Measurements from ENCODE around the gene RIC8B.

Gene RIC8B

GRCh38 chr12:106908561-106908960, 134.1 kb downstream of the RIC8B start:
- ChIA-PET CTCF (no interaction called here), POLR2A (interaction anchor here (1.3 kb wide), 1 partner anchor 24 kb away, joined by 3 read pairs; no protein-coding TSS in a partner anchor)
- no peak for DNase-seq (ENCODE audit: extremely low spot score)
- TF ChIP-seq HDGF (IDR thresholded peaks at IDR 0.05; ENCODE audit: borderline replicate concordance): no peak
- 0 out of 2 replicates have a peak, but pooled peaks have one; percentile 0 for TF ChIP-seq PKNOX1 (IDR thresholded peaks at IDR 0.05)

GRCh38 chr12:106910202-106910601, 135.7 kb downstream of the RIC8B start:
- ChIA-PET CTCF (interaction anchor here (1.0 to 1.4 kb wide), 2 partner anchors 8 to 12 kb away, joined by 3 read pairs; no protein-coding TSS in a partner anchor), POLR2A (no interaction called here)
- no peak for TF ChIP-seq FOXM1 (IDR thresholded peaks at IDR 0.05; ENCODE audit: borderline replicate concordance)
- TF ChIP-seq ZNF384 (IDR thresholded peaks at IDR 0.05): no peak
- TF ChIP-seq CTBP1 (IDR thresholded peaks at IDR 0.05; ENCODE audit: borderline replicate concordance): no peak
- TF ChIP-seq FOXA1 (IDR thresholded peaks at IDR 0.05): no peak
- DNase-seq (ENCODE audit: extremely low spot score): no peak

DNA sequence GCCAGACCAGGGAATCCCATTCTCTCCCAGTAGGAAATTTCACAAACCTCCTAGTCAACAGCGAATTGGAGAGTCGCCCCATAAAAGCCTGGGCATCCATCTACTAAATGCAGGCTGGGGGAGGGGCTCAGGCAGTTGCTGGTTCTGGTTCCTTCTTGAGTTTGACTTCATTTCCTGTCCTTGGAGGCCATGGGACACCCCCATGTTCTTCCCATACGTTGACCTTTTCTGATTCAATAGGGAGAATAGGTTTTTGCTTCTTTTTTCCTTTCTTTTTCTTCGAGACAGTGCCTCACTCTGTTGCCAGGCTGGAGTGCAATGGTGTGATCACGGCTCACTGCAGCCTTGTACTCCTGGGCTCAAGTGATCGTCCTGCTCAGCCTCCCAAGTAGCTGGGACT, 137.1 kb downstream of the RIC8B start:
- no peak for DNase-seq (ENCODE audit: extremely low spot score)
- CTCF ChIA-PET: interaction anchor here (0.9 to 1.1 kb wide), 2 partner anchors 8 to 70 kb away, joined by 3 to 4 read pairs; no protein-coding TSS in a partner anchor
- TF ChIP-seq PKNOX1 (IDR thresholded peaks at IDR 0.05) (no peak), NFRKB (IDR thresholded peaks at IDR 0.05) (no peak), SUZ12 (IDR thresholded peaks at IDR 0.05) (no peak), FOXK2 (IDR thresholded peaks at IDR 0.05) (no peak), ZNF384 (IDR thresholded peaks at IDR 0.05) (no peak), FOXA1 (IDR thresholded peaks at IDR 0.05) (no peak), TARDBP (IDR thresholded peaks at IDR 0.05) (no peak), SP1 (IDR thresholded peaks at IDR 0.05) (no peak), CTBP1 (IDR thresholded peaks at IDR 0.05; ENCODE audit: borderline replicate concordance) (no peak)
- POLR2A ChIA-PET: no interaction called here

GRCh38 chr12:106913456-106913855, 139.0 kb downstream of the RIC8B start:
- ChIA-PET CTCF (no interaction called here), POLR2A (interaction anchor here (1.1 kb wide), 1 partner anchor 555 kb away, joined by 3 read pairs; no protein-coding TSS in a partner anchor)
- no peak for TF ChIP-seq SP1 (IDR thresholded peaks at IDR 0.05)
- TF ChIP-seq ELF4 (IDR thresholded peaks at IDR 0.05): no peak
- TF ChIP-seq CTBP1 (IDR thresholded peaks at IDR 0.05; ENCODE audit: borderline replicate concordance): no peak
- TF ChIP-seq HDGF (IDR thresholded peaks at IDR 0.05; ENCODE audit: borderline replicate concordance): no peak
- TF ChIP-seq NFRKB (IDR thresholded peaks at IDR 0.05): no peak
- TF ChIP-seq FOXK2 (IDR thresholded peaks at IDR 0.05): no peak
- TF ChIP-seq TARDBP (IDR thresholded peaks at IDR 0.05): no peak
- TF ChIP-seq LEF1 (IDR thresholded peaks at IDR 0.05; ENCODE audit: borderline replicate concordance): no peak
- TF ChIP-seq FOXM1 (IDR thresholded peaks at IDR 0.05; ENCODE audit: borderline replicate concordance): no peak
- TF ChIP-seq L3MBTL2 (conservative IDR thresholded peaks at IDR 0.05): no peak
- TF ChIP-seq SUZ12 (IDR thresholded peaks at IDR 0.05): no peak
- TF ChIP-seq PKNOX1 (IDR thresholded peaks at IDR 0.05): no peak
- no peak for TF ChIP-seq ARNT (IDR thresholded peaks at IDR 0.05)
- no peak for TF ChIP-seq FOXA1 (IDR thresholded peaks at IDR 0.05)
- no peak for DNase-seq (ENCODE audit: extremely low spot score)

GRCh38 chr12:106914796-106915634, 140.5 kb downstream of the RIC8B start:
- POLR2A ChIA-PET: no interaction called here
- no peak for DNase-seq (ENCODE audit: extremely low spot score)
- no peak for TF ChIP-seq LEF1 (IDR thresholded peaks at IDR 0.05; ENCODE audit: borderline replicate concordance)
- TF ChIP-seq BHLHE40 (IDR thresholded peaks at IDR 0.05; ENCODE audit: borderline replicate concordance): no peak
- TF ChIP-seq FOXA1 (IDR thresholded peaks at IDR 0.05): no peak
- TF ChIP-seq TARDBP (IDR thresholded peaks at IDR 0.05): no peak
- TF ChIP-seq L3MBTL2 (conservative IDR thresholded peaks at IDR 0.05): no peak
- TF ChIP-seq ARNT (IDR thresholded peaks at IDR 0.05): no peak
- no peak for TF ChIP-seq SP1 (IDR thresholded peaks at IDR 0.05)
- no peak for TF ChIP-seq FOXM1 (IDR thresholded peaks at IDR 0.05; ENCODE audit: borderline replicate concordance)
- TF ChIP-seq ELF4 (IDR thresholded peaks at IDR 0.05): no peak
- TF ChIP-seq CTBP1 (IDR thresholded peaks at IDR 0.05; ENCODE audit: borderline replicate concordance): no peak
- no peak for TF ChIP-seq ZNF384 (IDR thresholded peaks at IDR 0.05)
- TF ChIP-seq NFRKB (IDR thresholded peaks at IDR 0.05): no peak
- TF ChIP-seq HDGF (IDR thresholded peaks at IDR 0.05; ENCODE audit: borderline replicate concordance): no peak

GRCh38 chr12:106915635-106916026, 141.1 kb downstream of the RIC8B start:
- POLR2A ChIA-PET: no interaction called here
- TF ChIP-seq FOXM1 (IDR thresholded peaks at IDR 0.05; ENCODE audit: borderline replicate concordance) (no peak), BHLHE40 (IDR thresholded peaks at IDR 0.05; ENCODE audit: borderline replicate concordance) (no peak), FOXK2 (IDR thresholded peaks at IDR 0.05) (no peak), NFRKB (IDR thresholded peaks at IDR 0.05) (no peak), SP1 (IDR thresholded peaks at IDR 0.05) (no peak), ZNF384 (IDR thresholded peaks at IDR 0.05) (no peak), PKNOX1 (IDR thresholded peaks at IDR 0.05) (no peak), L3MBTL2 (conservative IDR thresholded peaks at IDR 0.05) (no peak), TARDBP (IDR thresholded peaks at IDR 0.05) (no peak)
- CTCF ChIA-PET: no interaction called here
- DNase-seq (ENCODE audit: extremely low spot score): no peak

More at GRCh38 chr12:106914796-106915634, 140.5 kb downstream of the RIC8B start:
- CTCF ChIA-PET: no interaction called here

Measured in HEK293T (cell line).